CD14-positive monocyte (primary cell): Measurements from ENCODE around the gene SFT2D2. TPM values are rescaled to one million over a fixed set of nuclear protein-coding genes. Genes with fewer than 3 reads are reported as not detected.
A peak's percentile ranks its signal among the peaks of the same experiment; 100 is the strongest.
"Not testable (repeated sequence)": the region's sequence is repeated elsewhere in the genome, so short reads cannot be mapped to it uniquely, and the experiment has no call there.

Experiments
- DNase-seq, 3 donors: peaks; one replicate each; pipeline ENCODE4 v3.0.0-alpha.2; 2011 to 2022
- H2AFZ ChIP-seq: 2 replicates; pipeline ENCODE4 v1.6.0; 2012; ENCODE audit warnings: mild to moderate bottlenecking, low read depth, low read length, inconsistent platforms; ENCODE audit not compliant: insufficient read depth, poor library complexity, severe bottlenecking
- H3K27ac ChIP-seq, 2 donors: 1 replicate in 1 of 2; 2 replicates in 1 of 2; pipeline ENCODE4 v1.5.1; 2012 to 2013; ENCODE audit warnings: low read length in 2 of 2, control low read depth in 1 of 2, inconsistent platforms in 1 of 2, low read depth in 1 of 2, mild to moderate bottlenecking in 1 of 2
- H3K27me3 ChIP-seq, 2 donors: one replicate each; pipeline versions ENCODE4 v1.6.0 to v1.6.1; 2011 to 2013; ENCODE audit warnings: low read length in 2 of 2; ENCODE audit not compliant: control insufficient read depth in 2 of 2, insufficient read depth in 2 of 2
- H3K36me3 ChIP-seq, 2 donors: replicated peaks in 1 of 2; 1 replicate in 1 of 2; 2 replicates in 1 of 2; pipeline versions ENCODE4 v1.5.1 to v1.6.1; 2012 to 2013; ENCODE audit warnings: low read length in 2 of 2, control low read depth in 1 of 2, inconsistent platforms in 1 of 2, mild to moderate bottlenecking in 1 of 2; ENCODE audit not compliant: insufficient read depth in 2 of 2, control insufficient read depth in 1 of 2
- H3K4me1 ChIP-seq, 2 donors: 1 replicate in 1 of 2; 2 replicates in 1 of 2; pipeline versions ENCODE4 v1.5.1 to v1.6.1; 2012 to 2013; ENCODE audit warnings: low read length in 2 of 2, control low read depth in 1 of 2, inconsistent platforms in 1 of 2, mild to moderate bottlenecking in 1 of 2, moderate library complexity in 1 of 2; ENCODE audit not compliant: insufficient read depth in 2 of 2, control insufficient read depth in 1 of 2
- H3K4me2 ChIP-seq: replicated peaks from 2 replicates; pipeline ENCODE3; 2012; ENCODE audit warnings: low read length, moderate library complexity, mild to moderate bottlenecking; ENCODE audit not compliant: poor library complexity, severe bottlenecking; ENCODE audit errors: extremely low read depth
- H3K4me3 ChIP-seq, 3 experiments: fragments of 200-600 bp in 1 of 3; sonication (generic) in 1 of 3; replicated peaks in 1 of 3; 1 replicate in 2 of 3; 2 replicates in 1 of 3; pipeline ENCODE4 v1.5.1; 2011 to 2013; ENCODE audit warnings: low read length in 3 of 3, mild to moderate bottlenecking in 3 of 3, control low read depth in 2 of 3, low read depth in 2 of 3, inconsistent platforms in 1 of 3, moderate library complexity in 1 of 3
- H3K79me2 ChIP-seq: 2 replicates; pipeline ENCODE4 v1.6.0; 2012; ENCODE audit warnings: mild to moderate bottlenecking, control low read depth, inconsistent platforms, low read length, moderate library complexity; ENCODE audit not compliant: insufficient read depth
- H3K9ac ChIP-seq: 2 replicates; pipeline ENCODE4 v1.6.0; 2017; ENCODE audit warnings: low read length, mild to moderate bottlenecking; ENCODE audit not compliant: insufficient read depth, poor library complexity, severe bottlenecking
- H3K9me3 ChIP-seq, 2 donors: replicated peaks in 1 of 2; 1 replicate in 1 of 2; 2 replicates in 1 of 2; pipeline versions ENCODE4 v1.5.1 to v1.6.1; 2012 to 2013; ENCODE audit warnings: low read length in 2 of 2, control low read depth in 1 of 2; ENCODE audit not compliant: control insufficient read depth in 1 of 2, insufficient read depth in 1 of 2
- H4K20me1 ChIP-seq: 2 replicates; pipeline ENCODE4 v1.6.0; 2012; ENCODE audit warnings: mild to moderate bottlenecking, low read length, control low read depth, moderate library complexity; ENCODE audit not compliant: insufficient read depth
- H3K27ac Mint-ChIP-seq, 7 donors: one replicate each; pipeline ENCODE4 v1.8.0; 2020; ENCODE audit warnings: mild to moderate bottlenecking in 7 of 7, mixed read lengths in 7 of 7, moderate library complexity in 6 of 7, inconsistent platforms in 2 of 7
- H3K27me3 Mint-ChIP-seq, 3 donors: one replicate each; pipeline ENCODE4 v1.8.0; 2021 to 2022; ENCODE audit warnings: low read depth in 3 of 3, mild to moderate bottlenecking in 3 of 3, mixed read lengths in 3 of 3, moderate library complexity in 3 of 3, inconsistent platforms in 1 of 3
- H3K36me3 Mint-ChIP-seq, 2 donors: one replicate each; pipeline ENCODE4 v1.8.0; 2020; ENCODE audit warnings: mixed read lengths in 2 of 2, inconsistent platforms in 1 of 2, mild to moderate bottlenecking in 1 of 2
- H3K4me1 Mint-ChIP-seq: one replicate; pipeline ENCODE4 v1.8.0; 2020; ENCODE audit warnings: mild to moderate bottlenecking, mixed read lengths
- H3K4me3 Mint-ChIP-seq, 2 donors: one replicate each; pipeline ENCODE4 v1.8.0; 2020; ENCODE audit warnings: mild to moderate bottlenecking in 2 of 2, mixed read lengths in 2 of 2, moderate library complexity in 1 of 2
- H3K9me3 Mint-ChIP-seq, 7 donors: one replicate each; pipeline ENCODE4 v1.8.0; 2020 to 2022; ENCODE audit warnings: mixed read lengths in 7 of 7, mild to moderate bottlenecking in 6 of 7, moderate library complexity in 6 of 7, inconsistent platforms in 2 of 7
- CTCF ChIP-seq: fragments of 200-600 bp; IDR thresholded peaks from one replicate; pipeline ENCODE4 v1.8.0; 2022; ENCODE audit warnings: antibody characterized with exemption, mild to moderate bottlenecking
- WGBS: methylation state at CpG from one replicate; pipeline ENCODE4 v1.1.5; 2013; ENCODE audit warnings: missing lambda C conversion rate; ENCODE audit not compliant: insufficient coverage; 5-methylcytosine and 5-hydroxymethylcytosine counted together
- intact Hi-C, 2 donors: fragments of 100-400 bp; cut with micrococcal nuclease; formaldehyde crosslinking; loops; one replicate each; pipeline versions ENCODE4 v1.15.0 to v1.15.1; 2023
- polyA plus RNA-seq, 3 donors: library from polyadenylated mRNA; depleted of rRNA in 1 of 3; unstranded in 2 of 3; stranded (reverse) in 1 of 3; fragments of 300-500 nt in 2 of 3; fragments of >200 nt in 1 of 3; fragmentation: Illumina TruSeq in 2 of 3; gene quantifications; 1 replicate in 2 of 3; 2 replicates in 1 of 3; pipeline ENCODE4 v1.2.3, GENCODE V29; 2012 to 2021

Gene SFT2D2
- polyA plus RNA-seq, 3 donors, result 23.7 to 46.6 (median 34.9) TPM

DNA sequence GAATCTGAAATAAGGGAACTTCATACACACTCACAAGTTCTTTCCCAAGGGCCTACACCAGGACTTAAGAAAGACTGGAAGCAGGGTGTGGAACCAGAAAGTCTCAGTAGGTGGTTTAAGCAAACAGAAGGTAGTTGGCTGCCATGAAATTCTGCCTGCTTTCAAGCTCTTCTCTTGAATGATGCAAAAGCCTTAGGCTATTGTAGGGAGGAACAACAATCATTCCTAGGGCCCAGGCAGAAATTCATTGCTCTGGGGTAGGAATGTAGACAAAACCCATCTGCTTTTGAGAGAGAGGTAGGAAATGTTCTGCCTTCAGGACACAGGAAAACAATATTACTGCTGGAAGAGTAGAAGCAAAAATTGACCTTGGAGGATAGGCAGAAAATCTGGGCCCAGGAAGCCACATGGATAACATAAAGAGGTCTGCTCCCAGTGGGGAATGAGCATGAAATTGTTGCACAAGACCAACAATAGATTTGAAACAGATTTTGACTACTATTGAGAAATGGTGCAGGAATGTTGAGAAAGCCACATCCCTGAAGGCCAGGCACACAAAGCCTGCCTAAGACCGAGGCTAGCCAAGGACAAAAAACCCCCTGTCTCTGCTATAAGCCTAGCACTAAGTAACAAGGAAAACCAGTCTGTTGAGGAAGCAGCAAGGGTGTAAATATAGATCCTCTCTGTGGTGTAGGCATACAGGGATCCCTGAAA lies 22.7 kb upstream of the SFT2D2 start:
- no peak for TF ChIP-seq CTCF
- WGBS, result no CpG with 5 or more reads among the region's 1 CpG
- Mint-ChIP-seq H3K27ac (no peak overlapping the region), H3K4me1 (peaks cover 7% of the 10 kb centered on the region), H3K36me3 (peaks cover 40 to 43% of the 10 kb centered on the region in 2 donors), H3K27me3 (no peaks in the 10 kb centered on the region), H3K4me3 (no peak overlapping the region), H3K9me3 (peaks cover 2 to 15% (median 8%) of the 10 kb centered on the region in 7 donors)
- no peaks in the 10 kb centered on the region for H3K79me2 ChIP-seq
- no peaks in the 10 kb centered on the region for H3K27me3 ChIP-seq
- no peak overlapping the region for H3K4me3 ChIP-seq
- no peak overlapping the region for H3K4me2 ChIP-seq
- intact Hi-C loops, result no loop called here
- peaks cover 31 to 55% of the 10 kb centered on the region in 2 donors for H3K36me3 ChIP-seq
- H3K4me1 ChIP-seq, result peaks cover 0 to 6% of the 10 kb centered on the region in 2 donors
- DNase-seq, result no peak
- no peak overlapping the region for H3K9ac ChIP-seq
- no peak overlapping the region for H2AFZ ChIP-seq
- H3K9me3 ChIP-seq, result peaks cover 0 to 3% of the 10 kb centered on the region in 2 donors
- no peaks in the 10 kb centered on the region for H4K20me1 ChIP-seq
- H3K27ac ChIP-seq, result peak overlapping the region in 1 of 2 donors; percentile 14

DNA sequence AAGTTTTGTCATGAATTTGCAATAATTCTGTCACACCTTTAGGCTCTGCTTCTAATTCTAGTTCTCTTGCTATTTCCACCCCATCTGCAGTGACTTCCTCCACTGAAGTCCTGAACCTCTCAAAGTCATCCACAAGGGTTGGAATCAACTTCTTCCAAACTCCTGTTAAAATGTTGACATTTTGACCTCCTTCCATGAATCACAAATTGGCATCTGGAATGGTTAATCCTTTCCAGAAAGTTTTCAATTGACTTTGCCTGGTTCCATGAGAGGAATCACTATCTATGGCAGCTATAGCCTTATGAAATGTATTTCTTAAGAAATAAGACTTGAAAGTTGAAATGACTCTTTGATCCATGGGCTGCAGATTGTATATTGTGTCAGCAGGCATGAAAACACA lies 19.7 kb upstream of the SFT2D2 start:
- H3K36me3 ChIP-seq, result peaks cover 7 to 26% of the 10 kb centered on the region in 2 donors
- H3K27ac Mint-ChIP-seq, result no peak overlapping the region
- no peaks in the 10 kb centered on the region for H4K20me1 ChIP-seq
- no peak for DNase-seq
- H3K4me1 Mint-ChIP-seq, result peaks cover 7% of the 10 kb centered on the region
- H3K9ac ChIP-seq, result no peak overlapping the region
- peaks cover 7 to 35% (median 15%) of the 10 kb centered on the region in 7 donors for H3K9me3 Mint-ChIP-seq
- no peak overlapping the region for H2AFZ ChIP-seq
- no peaks in the 10 kb centered on the region for H3K79me2 ChIP-seq
- no peak overlapping the region for H3K4me2 ChIP-seq
- H3K9me3 ChIP-seq, result peaks cover 0 to 6% of the 10 kb centered on the region in 2 donors
- no peak overlapping the region for H3K4me3 Mint-ChIP-seq
- no peak overlapping the region for H3K4me3 ChIP-seq
- H3K27ac ChIP-seq, result no peak overlapping the region
- intact Hi-C loops, result no loop called here
- peaks cover 0 to 6% of the 10 kb centered on the region in 2 donors for H3K4me1 ChIP-seq
- TF ChIP-seq CTCF, result no peak
- H3K27me3 Mint-ChIP-seq, result peaks cover 0 to 3% (median 0%) of the 10 kb centered on the region in 3 donors
- H3K27me3 ChIP-seq, result no peaks in the 10 kb centered on the region
- H3K36me3 Mint-ChIP-seq, result peaks cover 17 to 21% of the 10 kb centered on the region in 2 donors

DNA sequence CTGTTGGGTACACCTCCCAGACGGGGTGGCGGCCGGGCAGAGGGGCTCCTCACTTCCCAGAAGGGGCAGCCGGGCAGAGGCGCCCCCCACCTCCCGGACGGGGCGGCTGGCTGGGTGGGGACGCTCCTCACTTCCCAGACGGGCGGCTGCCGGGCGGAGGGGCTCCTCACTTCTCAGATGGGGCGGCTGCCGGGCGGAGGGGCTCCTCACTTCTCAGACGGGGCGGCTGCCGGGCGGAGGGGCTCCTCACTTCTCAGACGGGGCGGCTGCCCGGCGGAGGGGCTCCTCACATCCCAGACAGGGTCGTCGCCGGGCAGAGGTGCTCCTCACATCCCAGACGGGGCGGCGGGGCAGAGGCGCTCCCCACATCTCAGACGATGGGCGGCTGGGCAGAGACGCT lies 18.1 kb upstream of the SFT2D2 start:
- H3K27ac Mint-ChIP-seq, H3K4me1 ChIP-seq, H2AFZ ChIP-seq, H3K27ac ChIP-seq, H3K4me1 Mint-ChIP-seq, H3K27me3 ChIP-seq, H3K9ac ChIP-seq, H3K4me3 Mint-ChIP-seq, H3K79me2 ChIP-seq, H3K4me2 ChIP-seq, H3K9me3 ChIP-seq, DNase-seq, intact Hi-C loops, H3K27me3 Mint-ChIP-seq, H4K20me1 ChIP-seq, H3K4me3 ChIP-seq: not testable (repeated sequence)
- Mint-ChIP-seq H3K9me3 (peaks cover 11 to 42% (median 21%) of the 10 kb centered on the region in 7 donors), H3K36me3 (peaks cover 5 to 10% of the 10 kb centered on the region in 2 donors)
- H3K36me3 ChIP-seq, result peaks cover 0 to 11% of the 10 kb centered on the region in 2 donors
- 98% methylated on average over 8 of the region's 34 CpGs for WGBS
